ENCODE results near the gene BICD2. TPM values are rescaled to one million over a fixed set of nuclear protein-coding genes. Genes with fewer than 3 reads are reported as not detected.

Gene BICD2
- total and polyA plus RNA-seq, 2 donors (not counting 1 experiment from before 2014, with no cell fraction given), result 33.2 to 49.5 TPM

- no peak overlapping the region for H3K4me2 ChIP-seq (replicated peaks; ENCODE audit: low read depth, low read length, poor library complexity, severe bottlenecking)
- H2AFZ ChIP-seq (ENCODE audit: insufficient read depth, low read depth, low read length, poor library complexity, severe bottlenecking), result no peak overlapping the region
- DNase-seq (no peak), ATAC-seq (ENCODE audit: low read depth) (no peak)
- H3K79me2 ChIP-seq (ENCODE audit: control insufficient read depth, insufficient read depth, low read length), result peaks cover 90% of the 10 kb centered on the region
- peaks cover 0 to 5% of the 10 kb centered on the region in 2 experiments for H3K36me3 ChIP-seq (replicated peaks in 1 of 2; ENCODE audit: control extremely low read depth in 1 of 2, control insufficient read depth in 1 of 2, extremely low read depth in 1 of 2, insufficient read depth in 2 of 2, low read length in 1 of 2)
- H3K27me3 ChIP-seq (replicated peaks in 1 of 4; ENCODE audit: control extremely low read depth in 1 of 4, control insufficient read depth in 3 of 4, insufficient read depth in 4 of 4, low read length in 3 of 4), result no peaks in the 10 kb centered on the region
- no peaks in the 10 kb centered on the region for H3K27me3 Mint-ChIP-seq
- no peak overlapping the region for H3K27ac ChIP-seq (ENCODE audit: low read length in 2 of 2)
- H3K9ac ChIP-seq (ENCODE audit: low read length), result no peak overlapping the region
- peaks cover 77% of the 10 kb centered on the region for H4K20me1 ChIP-seq (ENCODE audit: control insufficient read depth, insufficient read depth, low read length, poor library complexity, severe bottlenecking)
- H3K4me1 ChIP-seq (ENCODE audit: control insufficient read depth in 2 of 2, insufficient read depth in 2 of 2, low read length in 2 of 2), result peaks cover 24 to 57% of the 10 kb centered on the region in 2 donors
- CTCF ChIA-PET, result no interaction called here
- H3K27ac Mint-ChIP-seq, result no peak overlapping the region
- no peak overlapping the region for H3K4me3 Mint-ChIP-seq
- H3K9me3 Mint-ChIP-seq (ENCODE audit: insufficient read depth), result peaks cover 4% of the 10 kb centered on the region
- intact Hi-C loops (cut with micrococcal nuclease), result no loop called here
- H3K4me3 ChIP-seq (ENCODE audit: control extremely low read depth in 1 of 5, extremely low read depth in 1 of 5, insufficient read depth in 1 of 5, low read depth in 2 of 5, low read length in 4 of 5), result no peak overlapping the region
- TF ChIP-seq CTCF (IDR thresholded peaks at IDR 0.05) (no peak), EZH2 (IDR thresholded peaks at IDR 0.05; ENCODE audit: borderline replicate concordance, insufficient read depth, low read depth, low read length, poor library complexity, severe bottlenecking) (no peak)
- POLR2A ChIA-PET, result no interaction called here
- 95% methylated on average over 6 of the region's 9 CpGs for WGBS (ENCODE audit: insufficient coverage)
- H3K9me3 ChIP-seq (ENCODE audit: control extremely low read depth in 1 of 3, control insufficient read depth in 2 of 3, insufficient read depth in 1 of 3, low read length in 2 of 3), result peaks cover 0 to 13% (median 6%) of the 10 kb centered on the region in 3 donors
- peaks cover 61% of the 10 kb centered on the region for H3K4me1 Mint-ChIP-seq
Measured at GRCh38 chr9:92756792-92757191, 7.8 kb downstream of the BICD2 start.

GRCh38 chr9:92754091-92754745 lies 10.4 kb downstream of the BICD2 start:
- H3K36me3 ChIP-seq (replicated peaks in 1 of 2; ENCODE audit: control extremely low read depth in 1 of 2, control insufficient read depth in 1 of 2, extremely low read depth in 1 of 2, insufficient read depth in 2 of 2, low read length in 1 of 2), result peaks cover 0 to 8% of the 10 kb centered on the region in 2 experiments
- H3K9me3 ChIP-seq (ENCODE audit: control extremely low read depth in 1 of 3, control insufficient read depth in 2 of 3, insufficient read depth in 1 of 3, low read length in 2 of 3), result peaks cover 0 to 13% (median 6%) of the 10 kb centered on the region in 3 donors
- peaks cover 74% of the 10 kb centered on the region for H4K20me1 ChIP-seq (ENCODE audit: control insufficient read depth, insufficient read depth, low read length, poor library complexity, severe bottlenecking)
- DNase-seq (no peak), ATAC-seq (ENCODE audit: low read depth) (no peak)
- no peaks in the 10 kb centered on the region for H3K27me3 Mint-ChIP-seq
- H3K4me2 ChIP-seq (replicated peaks; ENCODE audit: low read depth, low read length, poor library complexity, severe bottlenecking), result no peak overlapping the region
- H3K9me3 Mint-ChIP-seq (ENCODE audit: insufficient read depth), result peaks cover 4% of the 10 kb centered on the region
- ChIA-PET POLR2A (interaction anchor here (0.8 kb wide), 1 partner anchor 10 kb away, joined by 6 read pairs; no protein-coding TSS in a partner anchor), CTCF (interaction anchor here (0.6 kb wide), 1 partner anchor 25 kb away, joined by 3 read pairs; no protein-coding TSS in a partner anchor)
- H3K9ac ChIP-seq (ENCODE audit: low read length), result no peak overlapping the region
- 75% methylated on average over 3 of the region's 11 CpGs for whole genome bisulfite sequencing (ENCODE audit: insufficient coverage)
- no peak overlapping the region for H3K4me3 Mint-ChIP-seq
- peaks cover 11 to 40% of the 10 kb centered on the region in 2 donors for H3K4me1 ChIP-seq (ENCODE audit: control insufficient read depth in 2 of 2, insufficient read depth in 2 of 2, low read length in 2 of 2)
- H3K27ac ChIP-seq (ENCODE audit: low read length in 2 of 2), result no peak overlapping the region
- H3K4me1 Mint-ChIP-seq, result peaks cover 51% of the 10 kb centered on the region
- TF ChIP-seq CTCF (IDR thresholded peaks at IDR 0.05) (no peak), EZH2 (IDR thresholded peaks at IDR 0.05; ENCODE audit: borderline replicate concordance, insufficient read depth, low read depth, low read length, poor library complexity, severe bottlenecking) (no peak)
- H3K27me3 ChIP-seq (replicated peaks in 1 of 4; ENCODE audit: control extremely low read depth in 1 of 4, control insufficient read depth in 3 of 4, insufficient read depth in 4 of 4, low read length in 3 of 4), result no peaks in the 10 kb centered on the region
- H2AFZ ChIP-seq (ENCODE audit: insufficient read depth, low read depth, low read length, poor library complexity, severe bottlenecking), result no peak overlapping the region
- no peak overlapping the region for H3K27ac Mint-ChIP-seq
- intact Hi-C loops (cut with micrococcal nuclease), result no loop called here
- peaks cover 90% of the 10 kb centered on the region for H3K79me2 ChIP-seq (ENCODE audit: control insufficient read depth, insufficient read depth, low read length)
- H3K4me3 ChIP-seq (ENCODE audit: control extremely low read depth in 1 of 5, extremely low read depth in 1 of 5, insufficient read depth in 1 of 5, low read depth in 2 of 5, low read length in 4 of 5), result no peak overlapping the region
